Islet precursor cell (in vitro differentiated cells): ENCODE measurements around the gene MAP4K4.

ENCODE experiments used
- DNase-seq: peaks from one replicate; pipeline ENCODE4 v3.0.0-alpha.2; 2018

MAP4K4 gene

DNA sequence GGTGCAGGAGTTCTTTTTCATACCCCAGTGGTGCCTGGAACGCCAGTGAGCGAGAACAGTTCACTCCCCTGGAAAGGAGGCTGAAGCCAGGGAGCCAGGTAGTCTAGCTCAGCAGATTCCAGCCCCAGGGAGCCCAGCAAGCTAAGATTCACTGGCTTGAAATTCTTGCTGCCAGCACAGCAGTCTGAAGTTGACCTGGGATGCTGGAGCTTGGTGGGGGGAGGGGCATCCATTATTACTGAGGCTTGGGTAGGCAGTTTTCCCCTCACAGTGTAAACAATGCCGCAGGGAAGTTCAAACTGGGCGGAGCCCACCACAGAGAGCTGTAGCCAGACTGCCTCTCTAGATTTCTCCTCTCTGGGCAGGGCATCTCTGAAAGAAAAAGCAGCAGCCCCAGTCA lies 238.3 kb downstream of the MAP4K4 start:
- DNase-seq: peak; percentile 90

DNA sequence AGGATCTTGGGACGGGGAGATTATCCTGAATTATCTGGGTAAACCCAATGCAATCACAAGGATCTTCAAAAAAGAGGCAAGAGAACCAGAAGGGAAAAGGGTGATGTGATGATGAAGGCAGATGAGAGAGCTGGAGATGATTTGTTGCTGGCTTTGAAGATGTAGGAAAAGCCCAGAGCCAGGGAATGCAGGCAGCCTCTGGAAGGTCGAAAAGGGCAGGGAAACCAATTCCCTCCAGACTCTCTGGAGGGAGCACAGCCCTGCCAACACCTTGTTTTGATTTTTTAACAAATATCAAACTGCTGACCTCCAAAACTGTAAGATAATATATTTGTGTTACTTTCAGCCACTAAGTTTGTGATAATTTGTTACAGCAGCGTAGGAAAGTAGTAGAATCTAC lies 245.3 kb downstream of the MAP4K4 start:
- DNase-seq: no peak
